Measurements from ENCODE around the gene SLC1A3.

SLC1A3 gene

DNA sequence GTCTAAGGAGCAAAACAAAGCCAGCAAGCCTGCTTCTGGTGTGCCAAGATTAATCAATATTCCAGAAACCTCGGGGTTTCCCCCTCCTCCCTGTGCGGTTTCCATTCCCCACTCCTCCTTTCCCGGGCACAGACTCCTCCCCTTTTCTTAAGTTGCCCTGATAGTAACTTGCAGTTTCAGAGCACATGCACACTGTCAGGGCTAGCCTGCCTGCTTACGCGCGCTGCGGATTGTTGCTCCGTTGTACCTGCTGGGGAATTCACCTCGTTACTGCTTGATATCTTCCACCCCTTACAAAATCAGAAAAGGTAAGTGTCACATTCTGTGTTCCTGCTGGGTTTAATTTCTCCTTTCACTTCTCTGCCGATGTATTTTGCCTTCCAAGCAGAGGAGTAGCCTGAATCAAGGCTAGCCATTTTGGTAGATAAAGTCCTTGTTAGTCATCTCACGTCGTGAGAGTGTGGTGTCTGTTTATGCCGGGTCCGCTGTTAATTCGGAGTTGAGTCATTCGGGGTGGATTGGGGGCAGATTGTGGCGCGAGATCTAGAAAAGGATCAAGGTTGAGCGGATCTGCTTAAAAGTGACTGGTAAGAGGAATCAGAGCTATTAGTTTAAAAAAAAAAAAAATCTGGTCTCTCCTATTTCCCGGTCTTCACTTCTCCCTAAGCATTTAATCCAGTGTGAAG, at the start of gene SLC1A3:
TSS of gene SLC1A3 (plus strand) at position 179 of the 686 bp plus-strand sequence. CDS start 1,818 bp downstream, outside the sequence.
- peak; percentile 97 for ATAC-seq

GRCh38 chr5:36558641-36559040, 47.8 kb upstream of the SLC1A3 start:
- no peak for ATAC-seq
- TF ChIP-seq TOX (CRISPR knock-in tag; IDR thresholded peaks at IDR 0.05; ENCODE audit: borderline replicate concordance) (no peak), TCF4 (CRISPR knock-in tag; IDR thresholded peaks at IDR 0.05; ENCODE audit: borderline replicate concordance) (no peak), ZFP3 (CRISPR knock-in tag; IDR thresholded peaks at IDR 0.05) (no peak), ZC3H10 (CRISPR knock-in tag; IDR thresholded peaks at IDR 0.05) (no peak), ESRRG (CRISPR knock-in tag; IDR thresholded peaks at IDR 0.05) (no peak), ZNF70 (CRISPR knock-in tag; IDR thresholded peaks at IDR 0.05) (no peak), BACH2 (CRISPR knock-in tag; IDR thresholded peaks at IDR 0.05; ENCODE audit: borderline replicate concordance) (no peak)
- TF ChIP-seq, protein P1, sequence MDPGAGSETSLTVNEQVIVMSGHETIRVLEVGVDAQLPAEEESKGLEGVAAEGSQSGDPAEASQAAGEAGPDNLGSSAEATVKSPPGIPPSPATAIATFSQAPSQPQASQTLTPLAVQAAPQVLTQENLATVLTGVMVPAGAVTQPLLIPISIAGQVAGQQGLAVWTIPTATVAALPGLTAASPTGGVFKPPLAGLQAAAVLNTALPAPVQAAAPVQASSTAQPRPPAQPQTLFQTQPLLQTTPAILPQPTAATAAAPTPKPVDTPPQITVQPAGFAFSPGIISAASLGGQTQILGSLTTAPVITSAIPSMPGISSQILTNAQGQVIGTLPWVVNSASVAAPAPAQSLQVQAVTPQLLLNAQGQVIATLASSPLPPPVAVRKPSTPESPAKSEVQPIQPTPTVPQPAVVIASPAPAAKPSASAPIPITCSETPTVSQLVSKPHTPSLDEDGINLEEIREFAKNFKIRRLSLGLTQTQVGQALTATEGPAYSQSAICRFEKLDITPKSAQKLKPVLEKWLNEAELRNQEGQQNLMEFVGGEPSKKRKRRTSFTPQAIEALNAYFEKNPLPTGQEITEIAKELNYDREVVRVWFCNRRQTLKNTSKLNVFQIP (CRISPR knock-in tag; IDR thresholded peaks at IDR 0.05; ENCODE audit: borderline replicate concordance, low read depth): no peak
- TF ChIP-seq, protein P2, sequence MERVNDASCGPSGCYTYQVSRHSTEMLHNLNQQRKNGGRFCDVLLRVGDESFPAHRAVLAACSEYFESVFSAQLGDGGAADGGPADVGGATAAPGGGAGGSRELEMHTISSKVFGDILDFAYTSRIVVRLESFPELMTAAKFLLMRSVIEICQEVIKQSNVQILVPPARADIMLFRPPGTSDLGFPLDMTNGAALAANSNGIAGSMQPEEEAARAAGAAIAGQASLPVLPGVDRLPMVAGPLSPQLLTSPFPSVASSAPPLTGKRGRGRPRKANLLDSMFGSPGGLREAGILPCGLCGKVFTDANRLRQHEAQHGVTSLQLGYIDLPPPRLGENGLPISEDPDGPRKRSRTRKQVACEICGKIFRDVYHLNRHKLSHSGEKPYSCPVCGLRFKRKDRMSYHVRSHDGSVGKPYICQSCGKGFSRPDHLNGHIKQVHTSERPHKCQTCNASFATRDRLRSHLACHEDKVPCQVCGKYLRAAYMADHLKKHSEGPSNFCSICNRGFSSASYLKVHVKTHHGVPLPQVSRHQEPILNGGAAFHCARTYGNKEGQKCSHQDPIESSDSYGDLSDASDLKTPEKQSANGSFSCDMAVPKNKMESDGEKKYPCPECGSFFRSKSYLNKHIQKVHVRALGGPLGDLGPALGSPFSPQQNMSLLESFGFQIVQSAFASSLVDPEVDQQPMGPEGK (CRISPR knock-in tag; IDR thresholded peaks at IDR 0.05; ENCODE audit: borderline replicate concordance): no peak

More for the DNA sequence above, at the start of gene SLC1A3:
- TF ChIP-seq, protein P2 (CRISPR knock-in tag; IDR thresholded peaks at IDR 0.05; ENCODE audit: borderline replicate concordance): no peak
- TF ChIP-seq ZC3H10 (CRISPR knock-in tag; IDR thresholded peaks at IDR 0.05) (no peak), CSRNP3 (CRISPR knock-in tag; IDR thresholded peaks at IDR 0.05) (no peak), TCF4 (CRISPR knock-in tag; IDR thresholded peaks at IDR 0.05; ENCODE audit: borderline replicate concordance) (no peak), CSDC2 (CRISPR knock-in tag; IDR thresholded peaks at IDR 0.05) (no peak), OSR1 (CRISPR knock-in tag; IDR thresholded peaks at IDR 0.05) (no peak), CREB5 (CRISPR knock-in tag; IDR thresholded peaks at IDR 0.05; ENCODE audit: low read depth) (no peak), PPARA (CRISPR knock-in tag; IDR thresholded peaks at IDR 0.05; ENCODE audit: borderline replicate concordance) (no peak), ZNF565 (CRISPR knock-in tag; conservative IDR thresholded peaks at IDR 0.05; ENCODE audit: low read depth) (no peak), ARNTL (CRISPR knock-in tag; IDR thresholded peaks at IDR 0.05; ENCODE audit: borderline replicate concordance, low read depth) (no peak), ZFP3 (CRISPR knock-in tag; IDR thresholded peaks at IDR 0.05) (no peak), BACH2 (CRISPR knock-in tag; IDR thresholded peaks at IDR 0.05; ENCODE audit: borderline replicate concordance) (no peak), ZNF70 (CRISPR knock-in tag; IDR thresholded peaks at IDR 0.05) (no peak), RARB (CRISPR knock-in tag; IDR thresholded peaks at IDR 0.05) (no peak), TSHZ2 (CRISPR knock-in tag; IDR thresholded peaks at IDR 0.05) (no peak), ZFP30 (CRISPR knock-in tag; IDR thresholded peaks at IDR 0.05) (no peak), ISL1 (CRISPR knock-in tag; IDR thresholded peaks at IDR 0.05) (no peak), SNAI2 (CRISPR knock-in tag; IDR thresholded peaks at IDR 0.05) (no peak), ZNF8 (CRISPR knock-in tag; IDR thresholded peaks at IDR 0.05) (no peak)
- TF ChIP-seq, protein P1 (CRISPR knock-in tag; IDR thresholded peaks at IDR 0.05; ENCODE audit: borderline replicate concordance, low read depth): no peak

Measured in SK-N-SH treated with all-trans-retinoic acid at 6 μM for 48 hours (cell line).